Measurements from ENCODE around the gene ZMYM2. TPM values are rescaled to one million over a fixed set of nuclear protein-coding genes. Genes with fewer than 3 reads are reported as not detected.
A peak's percentile ranks its signal among the peaks of the same experiment; 100 is the strongest.

ZMYM2 gene
- total RNA-seq, 1 donor from 2014 or later: 109 TPM

- peak; percentile 29 for FAIRE-seq
These were observed 144.1 kb downstream of the ZMYM2 start for GRCh38 chr13:20102525-20103180.

GRCh38 chr13:20105161-20105689 is 146.7 kb downstream of the ZMYM2 start:
- Mint-ChIP-seq H3K36me3 (ENCODE audit: low read depth, unreplicated experiment) (peaks cover 5% of the 10 kb centered on the region), H3K27me3 (ENCODE audit: low read depth, unreplicated experiment) (peaks cover 28% of the 10 kb centered on the region)

More at GRCh38 chr13:20102525-20103180, 144.1 kb downstream of the ZMYM2 start:
- Histone ChIP-seq H3K36me3 (ENCODE audit: insufficient read depth, low read length) (no peaks in the 10 kb centered on the region), H3K27ac (ENCODE audit: low read depth, low read length) (no peak overlapping the region), H3K4me2 (ENCODE audit: low read length) (no peak overlapping the region), H3K4me3 (ENCODE audit: insufficient read depth, low read depth, low read length) (no peak overlapping the region), H3K9ac (ENCODE audit: low read length) (no peak overlapping the region), H2AFZ (ENCODE audit: low read depth, low read length) (no peak overlapping the region), H3K4me1 (ENCODE audit: insufficient read depth, low read length) (no peaks in the 10 kb centered on the region), H3K27me3 (ENCODE audit: insufficient read depth, low read length) (peaks cover 13% of the 10 kb centered on the region), H4K20me1 (ENCODE audit: insufficient read depth, low read length) (no peaks in the 10 kb centered on the region), H3K79me2 (ENCODE audit: insufficient read depth, low read length) (no peaks in the 10 kb centered on the region), H3K9me3 (ENCODE audit: insufficient read depth, low read depth, low read length) (no peaks in the 10 kb centered on the region)
- peaks cover 3% of the 10 kb centered on the region for H3K36me3 Mint-ChIP-seq (ENCODE audit: low read depth, unreplicated experiment)
- H3K27ac Mint-ChIP-seq (ENCODE audit: unreplicated experiment): no peak overlapping the region
- H3K27me3 Mint-ChIP-seq (ENCODE audit: low read depth, unreplicated experiment): peaks cover 32% of the 10 kb centered on the region
- TF ChIP-seq EZH2 (IDR thresholded peaks at IDR 0.05; ENCODE audit: insufficient read depth, low read length) (no peak), CTCF (IDR thresholded peaks at IDR 0.05; ENCODE audit: insufficient read depth, low read depth, low read length) (no peak)
- no peaks in the 10 kb centered on the region for H3K4me1 Mint-ChIP-seq (ENCODE audit: low read depth, unreplicated experiment)
- no peaks in the 10 kb centered on the region for H3K9me3 Mint-ChIP-seq (ENCODE audit: unreplicated experiment)
- no peak overlapping the region for H3K4me3 Mint-ChIP-seq (ENCODE audit: unreplicated experiment)
- DNase-seq (ENCODE audit: low read depth): no peak

More at GRCh38 chr13:20105161-20105689, 146.7 kb downstream of the ZMYM2 start:
- Histone ChIP-seq H3K27ac (ENCODE audit: low read depth, low read length) (no peak overlapping the region), H3K4me3 (ENCODE audit: insufficient read depth, low read depth, low read length) (no peak overlapping the region), H2AFZ (ENCODE audit: low read depth, low read length) (no peak overlapping the region), H3K4me2 (ENCODE audit: low read length) (no peak overlapping the region), H3K9me3 (ENCODE audit: insufficient read depth, low read depth, low read length) (no peaks in the 10 kb centered on the region), H3K36me3 (ENCODE audit: insufficient read depth, low read length) (no peaks in the 10 kb centered on the region), H3K9ac (ENCODE audit: low read length) (no peak overlapping the region), H3K4me1 (ENCODE audit: insufficient read depth, low read length) (no peaks in the 10 kb centered on the region), H4K20me1 (ENCODE audit: insufficient read depth, low read length) (no peaks in the 10 kb centered on the region), H3K79me2 (ENCODE audit: insufficient read depth, low read length) (no peaks in the 10 kb centered on the region), H3K27me3 (ENCODE audit: insufficient read depth, low read length) (peaks cover 13% of the 10 kb centered on the region)
- TF ChIP-seq CTCF (IDR thresholded peaks at IDR 0.05; ENCODE audit: insufficient read depth, low read depth, low read length): no peak
- TF ChIP-seq EZH2 (IDR thresholded peaks at IDR 0.05; ENCODE audit: insufficient read depth, low read length): no peak
- H3K4me1 Mint-ChIP-seq (ENCODE audit: low read depth, unreplicated experiment): no peaks in the 10 kb centered on the region
- H3K9me3 Mint-ChIP-seq (ENCODE audit: unreplicated experiment): no peaks in the 10 kb centered on the region
- no peak overlapping the region for H3K27ac Mint-ChIP-seq (ENCODE audit: unreplicated experiment)
- DNase-seq (ENCODE audit: low read depth): no peak
- no peak for FAIRE-seq
- H3K4me3 Mint-ChIP-seq (ENCODE audit: unreplicated experiment): peak overlapping the region; percentile 66

Data from astrocyte (in vitro differentiated cells and primary cell).